K562 (cell line): ENCODE results near the gene RASSF1. TPM values are rescaled to one million over a fixed set of nuclear protein-coding genes. Genes with fewer than 3 reads are reported as not detected.

Source experiments
- ATF1 ChIP-seq, 2 experiments: fragments of 450-650 bp in 1 of 2; IDR thresholded peaks; 2 replicates each; pipeline ENCODE4 v1.6.1; 2016; ENCODE audit warnings: missing compliant biosample characterization in 1 of 2, missing genetic modification characterization in 1 of 2
- ID3 ChIP-seq, 2 experiments: fragments of 250-450 bp in 1 of 2; fragments of 450-650 bp in 1 of 2; sonication (Bioruptor Pico) in 1 of 2; IDR thresholded peaks; 2 replicates each; pipeline versions ENCODE4 v1.6.1 to v1.8.0; 2016 to 2021; ENCODE audit warnings: mild to moderate bottlenecking in 2 of 2, moderate library complexity in 2 of 2, missing compliant biosample characterization in 1 of 2, missing genetic modification characterization in 1 of 2
- JUND ChIP-seq, 2 experiments: IDR thresholded peaks; 2 replicates in 1 of 2; 3 replicates in 1 of 2; pipeline ENCODE4 v1.6.1; 2011; ENCODE audit warnings: borderline replicate concordance in 2 of 2, low read depth in 2 of 2, low read length in 2 of 2, improper control_type of control experiment in 1 of 2, missing biosample characterization in 1 of 2, missing genetic modification characterization in 1 of 2, missing genetic modification reagents in 1 of 2
- MAFF ChIP-seq: IDR thresholded peaks from 2 replicates; pipeline ENCODE4 v1.6.1; 2012; ENCODE audit warnings: low read length, improper control_type of control experiment
- MBD2 ChIP-seq: sonication (generic); IDR thresholded peaks from 2 replicates; pipeline ENCODE4 v1.6.1; 2016; ENCODE audit warnings: low read depth, borderline replicate concordance
- NEUROD1 ChIP-seq: fragments of 150-350 bp; IDR thresholded peaks from 2 replicates; pipeline ENCODE4 v1.6.1; 2014; ENCODE audit warnings: borderline replicate concordance, low read length, low read depth; ENCODE audit not compliant: partially characterized antibody
- NR2C2 ChIP-seq, 2 experiments: fragments of 200-800 bp in 1 of 2; sonication (Bioruptor generic) in 1 of 2; sonication (generic) in 1 of 2; formaldehyde crosslinking in 1 of 2; IDR thresholded peaks; 2 replicates each; pipeline versions ENCODE4 v1.6.1 to v1.8.0; 2016 to 2022; ENCODE audit warnings: mild to moderate bottlenecking in 1 of 2, missing compliant biosample characterization in 1 of 2, missing genetic modification characterization in 1 of 2, missing genetic modification reagents in 1 of 2
- PRDM10 ChIP-seq: fragments of 450-650 bp; IDR thresholded peaks from 2 replicates; pipeline ENCODE4 v1.6.1; 2018; ENCODE audit not compliant: partially characterized antibody
- SIN3A ChIP-seq, 2 experiments: fragments of 150-350 bp in 1 of 2; IDR thresholded peaks; 2 replicates each; pipeline ENCODE4 v1.6.1; 2011 to 2016; ENCODE audit warnings: borderline replicate concordance in 2 of 2, low read depth in 2 of 2, low read length in 2 of 2, mild to moderate bottlenecking in 2 of 2, moderate library complexity in 2 of 2; ENCODE audit not compliant: control insufficient read depth in 1 of 2
- YY1 ChIP-seq, 3 experiments: IDR thresholded peaks; 2 replicates each; pipeline ENCODE4 v1.6.1; 2011; ENCODE audit warnings: low read length in 2 of 3, mild to moderate bottlenecking in 2 of 3, moderate library complexity in 2 of 3, borderline replicate concordance in 1 of 3, control low read depth in 1 of 3, low read depth in 1 of 3; ENCODE audit not compliant: insufficient read depth in 3 of 3, insufficient replicate concordance in 2 of 3, control insufficient read depth in 1 of 3, insufficient read length in 1 of 3; ENCODE audit errors: extremely low read depth in 1 of 3
- ZFX ChIP-seq: sonication (generic); formaldehyde crosslinking; IDR thresholded peaks from 2 replicates; pipeline ENCODE4 v1.8.0; 2022; ENCODE audit warnings: mild to moderate bottlenecking, missing genetic modification reagents, moderate library complexity
- ZKSCAN1 ChIP-seq: fragments of 150-350 bp; IDR thresholded peaks from 2 replicates; pipeline ENCODE4 v1.6.1; 2016; ENCODE audit warnings: low read depth, low read length
- ZNF384 ChIP-seq: IDR thresholded peaks from 2 replicates; pipeline ENCODE4 v1.6.1; 2012; ENCODE audit warnings: low read depth, low read length, improper control_type of control experiment
- polyA plus RNA-seq, 8 experiments: library from polyadenylated mRNA; depleted of rRNA in 4 of 8; stranded (reverse) in 5 of 8; unstranded in 3 of 8; fragments of >200 nt; fragmentation: Nextera tagmentation in 2 of 8; fragmentation: Illumina TruSeq in 1 of 8; extraction: Ambion mirVana in 2 of 8; extraction: Trizol in 1 of 8; gene quantifications; 2 replicates each; pipeline versions ENCODE4 v1.2.1 to v1.2.3, GENCODE V29; 2011 to 2014; ENCODE audit warnings: inconsistent platforms in 1 of 8, missing spikeins in 1 of 8
- total RNA-seq, 7 experiments: library from RNA; depleted of rRNA in 6 of 7; stranded (reverse); fragments of >200 nt in 6 of 7; fragmentation: Illumina TruSeq in 2 of 7; extraction: Trizol in 2 of 7; gene quantifications; 2 replicates each; pipeline versions ENCODE4 v1.2.1 to v1.2.3, GENCODE V29; 2011 to 2021; ENCODE audit warnings: low replicate concordance in 1 of 7

RASSF1 gene
- total and polyA plus RNA-seq, 9 of the 15 experiments (the other 6 are each of a cell fraction or from before 2014, with no cell fraction given), result 3.6 to 57.1 (median 24.6) TPM

GRCh38 chr3:50321336-50322114 lies 19.1 kb downstream of the RASSF1 start (continued):
- no peak for TF ChIP-seq ATF1 (CRISPR knock-in tag; IDR thresholded peaks at IDR 0.05)
- TF ChIP-seq ATF1 (tag; IDR thresholded peaks at IDR 0.05), result 0 out of 2 replicates have a peak, but pooled peaks have one; percentile 32
- no peak for TF ChIP-seq NR2C2 (CRISPR knock-in tag; IDR thresholded peaks at IDR 0.05)
- TF ChIP-seq NR2C2 (tag; IDR thresholded peaks at IDR 0.05), result peak; percentile 29; the same call in 1 of the 2 replicates
- no peak for TF ChIP-seq YY1 (IDR thresholded peaks at IDR 0.05; ENCODE audit: borderline replicate concordance in 1 of 3, control insufficient read depth in 1 of 3, extremely low read depth in 1 of 3, insufficient read depth in 3 of 3, insufficient read length in 1 of 3, insufficient replicate concordance in 2 of 3, low read depth in 1 of 3, low read length in 2 of 3)
- TF ChIP-seq ZNF384, result no peak
- TF ChIP-seq NEUROD1, result peak; percentile 97
- no peak for TF ChIP-seq ZKSCAN1
- TF ChIP-seq ZFX (CRISPR knock-in tag), result peak; percentile 70; the same call in 1 of the 2 replicates
- peak; percentile 93 for TF ChIP-seq JUND (IDR thresholded peaks at IDR 0.05; ENCODE audit: borderline replicate concordance, low read depth, low read length)
- no peak for TF ChIP-seq JUND (tag; IDR thresholded peaks at IDR 0.05; ENCODE audit: borderline replicate concordance, low read depth, low read length)
- TF ChIP-seq MAFF, result peak; percentile 29; the same call in 1 of the 2 replicates
- no peak for TF ChIP-seq ID3 (CRISPR knock-in tag; IDR thresholded peaks at IDR 0.05)
- TF ChIP-seq ID3 (tag; IDR thresholded peaks at IDR 0.05), result peak; percentile 51; the same call in 1 of the 2 replicates
- peak in 1 of 2 experiments; percentile 85; a peak in 3 of 4 replicates for TF ChIP-seq SIN3A (IDR thresholded peaks at IDR 0.05; ENCODE audit: borderline replicate concordance in 2 of 2, control insufficient read depth in 1 of 2, low read depth in 2 of 2, low read length in 2 of 2)
- peak; percentile 94 for TF ChIP-seq MBD2
- TF ChIP-seq PRDM10, result peak; percentile 100
